ENCODE results near the gene ADI1. TPM values are rescaled to one million over a fixed set of nuclear protein-coding genes. Genes with fewer than 3 reads are reported as not detected.

ADI1 gene
- 45.3 and 63.5 TPM in 2 replicates for total RNA-seq

GRCh38 chr2:3519255-3520205 is at the start of gene ADI1:
Gene ADI1 (minus strand): TSS chr2:3519531. CDS start chr2:3519487, 44 bp downstream.
- DNase-seq (ENCODE audit: low read depth in 2 of 2) = peak; percentile 30 to 84

DNA sequence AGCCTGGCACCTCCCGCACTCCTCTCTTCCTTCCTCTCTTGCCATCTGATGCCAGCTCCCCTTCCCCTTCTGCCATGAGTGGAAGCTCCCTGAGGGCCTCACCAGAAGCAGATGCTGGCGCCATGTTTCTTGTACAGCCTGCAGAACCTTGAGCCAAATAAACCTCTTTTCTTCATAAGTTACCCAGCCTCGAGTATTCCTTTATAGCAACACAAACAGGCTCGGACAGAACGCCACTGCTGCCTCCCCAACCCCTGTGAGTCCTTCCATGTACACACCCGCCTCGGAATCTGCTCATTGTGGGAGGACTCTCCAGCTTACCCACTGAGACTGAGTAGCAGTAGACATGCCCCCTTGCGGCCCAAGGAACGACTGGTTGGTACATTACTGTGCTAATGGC is 47.5 kb upstream of the ADI1 start:
- no peak for DNase-seq (ENCODE audit: low read depth in 2 of 2)

DNA sequence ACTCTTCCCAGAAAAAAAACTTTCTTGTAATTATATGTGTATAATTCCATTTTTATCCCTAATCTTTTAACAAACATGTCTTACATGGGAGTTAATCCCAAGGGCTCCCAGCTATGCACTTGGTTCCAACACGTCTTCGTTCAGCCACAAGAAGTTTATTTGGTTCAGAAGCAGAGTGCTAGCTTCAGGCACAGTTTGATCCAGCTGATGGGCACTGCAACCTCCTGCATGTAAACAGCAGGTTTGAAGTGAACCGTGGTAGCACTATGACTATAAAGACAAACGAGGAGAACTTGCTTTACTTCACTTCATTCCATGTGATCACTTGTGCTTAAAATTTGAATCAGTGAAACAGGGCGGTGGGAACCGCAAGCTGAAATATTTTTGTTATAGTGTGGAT is 45.8 kb upstream of the ADI1 start:
- DNase-seq (ENCODE audit: low read depth in 2 of 2) = no peak

DNA sequence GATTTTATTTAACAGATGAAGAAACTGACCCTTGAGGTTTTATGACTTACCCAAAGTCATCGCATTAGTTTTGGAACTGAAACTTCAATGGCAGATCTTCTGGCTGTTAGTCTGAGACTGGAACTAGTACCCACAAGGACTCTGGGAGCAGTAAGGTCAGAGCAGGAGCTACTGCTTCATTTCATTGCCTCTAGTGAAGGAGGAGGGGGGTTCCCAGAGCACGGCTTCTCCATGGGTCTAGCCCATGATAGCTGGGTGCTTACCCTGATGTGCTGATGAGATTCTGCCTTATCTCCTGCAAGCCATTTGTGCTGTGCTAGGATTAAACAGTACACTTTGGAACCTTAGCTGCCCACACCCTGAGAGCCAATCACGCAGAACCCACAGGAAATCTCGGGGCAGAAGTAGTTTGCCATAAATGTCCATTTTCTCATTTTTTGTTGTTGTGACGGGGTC is 44.2 kb upstream of the ADI1 start:
- DNase-seq (ENCODE audit: low read depth in 2 of 2) = no peak

GRCh38 chr2:3558205-3559014 is 39.1 kb upstream of the ADI1 start, which contains the start of gene RNASEH1:
Gene RNASEH1 (minus strand): TSS chr2:3558333. CDS start chr2:3558260, 73 bp downstream.
- peak; percentile 96 to 99 for DNase-seq (ENCODE audit: low read depth in 2 of 2)

DNA sequence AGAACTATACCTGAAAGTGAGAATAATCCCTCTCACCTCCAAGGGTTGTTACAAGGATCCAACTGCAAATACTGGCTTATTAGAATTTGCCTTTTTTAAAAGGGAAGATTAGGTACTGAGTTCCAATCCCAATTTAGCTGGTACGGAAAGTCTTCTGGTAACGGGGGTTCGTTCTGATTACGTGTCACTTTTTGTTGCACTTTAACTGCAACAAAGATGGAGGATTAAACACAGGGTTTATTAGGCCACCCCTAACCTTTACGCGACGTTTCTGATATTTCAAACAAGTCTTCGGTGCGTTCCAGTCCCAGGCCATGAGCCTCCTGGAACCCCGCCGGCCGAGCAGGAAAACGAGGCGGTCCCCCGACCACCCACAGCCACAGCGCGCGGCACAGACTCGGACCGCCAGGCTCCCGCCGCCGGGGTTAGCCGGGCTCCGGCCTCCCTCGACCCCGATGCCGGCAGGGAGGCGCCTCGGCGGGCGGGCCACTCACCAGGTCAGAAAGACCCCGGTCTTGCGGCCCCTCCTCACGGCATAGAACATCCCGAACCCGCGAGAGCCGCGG is 38.4 kb upstream of the ADI1 start:
- no peak for DNase-seq (ENCODE audit: low read depth in 2 of 2)

DNA sequence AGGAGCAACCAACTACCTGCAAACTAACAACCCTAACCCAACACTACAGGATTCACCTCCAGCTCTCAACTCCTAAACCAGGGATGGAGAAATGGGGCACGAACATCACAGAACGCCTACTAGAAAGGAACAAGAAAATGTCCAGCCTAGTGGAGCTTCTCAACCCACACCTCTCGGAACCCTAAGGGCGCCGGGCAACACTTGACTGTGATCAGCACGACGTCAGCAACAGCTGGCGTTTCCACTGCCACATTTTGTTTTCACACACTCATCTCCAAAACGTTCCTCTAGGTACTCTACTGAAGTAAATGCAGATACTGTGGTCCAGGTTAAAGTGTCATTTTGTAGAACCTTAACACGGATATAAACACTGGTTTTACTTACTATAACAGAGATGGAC is 34.6 kb upstream of the ADI1 start:
- no peak for DNase-seq (ENCODE audit: low read depth in 2 of 2)

- no peak for DNase-seq (ENCODE audit: low read depth in 2 of 2)
These were observed 28.6 kb upstream of the ADI1 start for GRCh38 chr2:3547915-3548314.

DNA sequence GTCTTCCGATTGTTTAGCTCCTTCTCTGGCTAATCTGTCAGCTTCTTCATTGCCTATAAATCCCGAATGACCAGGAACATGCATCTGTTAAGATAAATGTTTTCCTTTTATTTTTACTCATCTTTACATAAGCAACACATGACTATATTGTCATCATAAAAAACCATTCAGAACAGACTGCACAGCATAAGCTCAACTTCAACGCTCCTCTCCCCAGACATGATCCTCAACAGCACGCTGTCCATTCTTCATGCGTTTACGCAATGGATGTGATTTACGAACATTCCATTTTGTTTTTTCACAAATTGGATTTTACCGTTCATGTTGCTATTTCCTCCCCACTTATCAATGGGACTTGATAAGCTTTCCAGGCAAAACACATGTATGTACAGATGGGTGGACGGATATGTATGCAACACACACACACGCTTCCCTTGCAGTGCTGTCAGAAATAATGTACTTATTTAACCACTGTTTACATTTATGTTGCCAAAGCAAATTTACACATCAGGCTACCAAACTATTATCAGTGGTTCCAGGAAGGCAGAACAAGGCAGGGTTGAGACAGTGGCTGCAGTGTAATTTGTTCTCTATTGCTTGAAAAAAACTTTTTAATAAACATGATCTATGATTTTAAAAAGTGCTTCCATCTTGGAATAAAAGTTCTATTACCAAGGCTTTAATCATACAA is 26.6 kb upstream of the ADI1 start:
- DNase-seq (ENCODE audit: low read depth in 2 of 2) = no peak

DNA sequence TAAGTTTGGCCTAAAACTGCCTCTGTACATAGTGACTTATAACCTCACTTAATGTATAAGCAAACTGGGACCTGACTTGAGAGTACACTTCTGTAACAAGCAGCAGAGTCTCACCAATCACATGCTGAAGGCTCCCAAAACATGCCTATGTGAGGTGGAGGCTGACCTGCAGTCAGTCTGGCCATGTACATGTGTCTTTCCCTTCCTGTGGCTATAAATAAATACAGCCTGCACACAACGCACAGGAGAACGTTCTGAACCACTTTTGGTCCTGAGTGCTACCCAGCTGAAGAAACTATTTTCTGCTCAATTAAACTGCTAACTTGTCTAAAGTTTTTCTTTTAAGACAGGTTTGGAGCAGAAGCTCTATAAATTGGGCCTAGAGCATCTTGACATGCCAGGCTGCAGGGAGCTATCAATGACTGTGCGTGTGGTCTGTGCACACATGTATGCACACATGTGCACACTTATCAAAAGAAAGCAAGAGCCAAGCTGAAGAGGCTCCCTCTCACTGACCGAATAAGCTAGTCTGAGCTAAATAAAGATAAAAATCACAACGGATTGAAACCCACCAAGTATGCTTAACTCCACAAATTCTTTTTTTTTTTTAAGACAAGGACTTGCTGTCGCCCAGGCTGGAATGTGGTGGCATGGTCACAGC is 23.8 kb upstream of the ADI1 start:
- DNase-seq (ENCODE audit: low read depth in 2 of 2) = no peak

DNA sequence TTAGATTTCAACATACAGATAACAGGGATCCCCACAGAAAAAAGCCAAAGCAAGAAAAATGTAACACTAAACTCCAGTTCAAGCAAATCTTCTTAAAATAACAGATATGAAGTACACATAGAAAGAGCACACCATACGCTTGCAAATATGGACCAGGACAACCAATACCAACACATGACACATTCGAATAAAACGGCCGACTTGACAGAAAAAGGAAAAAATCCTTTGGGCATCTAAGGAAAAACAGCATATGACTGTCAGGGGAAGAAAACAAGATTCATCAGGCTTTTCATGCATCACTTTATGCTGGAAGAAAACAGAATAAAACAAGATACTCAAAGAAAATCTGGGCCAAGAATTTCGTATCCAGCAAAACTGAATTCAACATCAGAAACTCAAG is 22.8 kb upstream of the ADI1 start:
- no peak for DNase-seq (ENCODE audit: low read depth in 2 of 2)

- no peak for DNase-seq (ENCODE audit: low read depth in 2 of 2)
These were observed 20.5 kb upstream of the ADI1 start for GRCh38 chr2:3539836-3540235.

GRCh38 chr2:3536682-3537632 is 17.6 kb upstream of the ADI1 start:
- DNase-seq (ENCODE audit: low read depth in 2 of 2) = peak in 1 of 2 donors; percentile 63

DNA sequence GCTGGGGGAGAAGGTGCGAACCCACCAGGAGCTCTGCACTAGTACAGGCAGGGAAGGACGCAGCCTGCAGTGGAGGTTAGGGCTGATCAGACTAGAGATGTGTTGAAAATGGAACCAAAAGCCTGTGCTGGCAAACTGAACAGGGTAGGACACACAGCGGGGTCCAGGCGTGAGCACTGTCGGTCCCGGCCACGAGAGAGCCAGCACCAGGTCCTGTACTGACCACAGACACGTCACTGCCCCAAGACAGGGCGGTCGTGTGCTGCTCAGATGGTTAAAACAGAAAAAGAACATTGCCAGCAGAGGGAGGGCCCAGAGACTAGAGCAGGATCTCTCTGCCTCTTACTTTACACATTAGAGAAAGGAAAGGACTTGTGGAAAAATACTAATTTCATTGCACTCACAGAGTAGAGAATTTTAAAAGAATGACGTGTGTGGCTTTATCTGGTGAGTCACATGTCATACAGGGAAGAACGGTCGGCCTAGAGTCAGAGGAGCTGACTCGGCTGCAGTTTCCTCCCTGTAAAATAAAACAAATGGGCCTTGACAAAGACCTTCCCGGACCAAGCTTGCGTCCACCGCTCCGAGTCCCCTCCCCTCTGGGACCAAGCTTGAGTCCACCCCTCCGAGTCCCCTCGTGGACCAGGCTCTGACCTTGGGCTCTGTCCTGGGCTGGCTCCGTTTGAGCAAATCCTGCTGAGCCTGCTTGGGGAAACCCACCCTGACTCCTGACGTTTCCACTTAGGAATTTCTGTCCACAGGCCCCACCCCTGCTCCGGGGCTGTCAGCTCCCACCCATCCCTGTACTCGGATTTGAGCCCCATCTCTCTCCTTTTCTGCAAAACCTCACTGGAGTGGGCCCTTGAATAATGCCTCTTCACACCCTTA is 16.7 kb upstream of the ADI1 start:
- peak; percentile 65 to 85 for DNase-seq (ENCODE audit: low read depth in 2 of 2)

- DNase-seq (ENCODE audit: low read depth in 2 of 2) = no peak
These were observed 16.1 kb upstream of the ADI1 start for GRCh38 chr2:3535467-3535793.

- DNase-seq (ENCODE audit: low read depth in 2 of 2) = no peak
These were observed 15.0 kb upstream of the ADI1 start for GRCh38 chr2:3534251-3534814.

DNA sequence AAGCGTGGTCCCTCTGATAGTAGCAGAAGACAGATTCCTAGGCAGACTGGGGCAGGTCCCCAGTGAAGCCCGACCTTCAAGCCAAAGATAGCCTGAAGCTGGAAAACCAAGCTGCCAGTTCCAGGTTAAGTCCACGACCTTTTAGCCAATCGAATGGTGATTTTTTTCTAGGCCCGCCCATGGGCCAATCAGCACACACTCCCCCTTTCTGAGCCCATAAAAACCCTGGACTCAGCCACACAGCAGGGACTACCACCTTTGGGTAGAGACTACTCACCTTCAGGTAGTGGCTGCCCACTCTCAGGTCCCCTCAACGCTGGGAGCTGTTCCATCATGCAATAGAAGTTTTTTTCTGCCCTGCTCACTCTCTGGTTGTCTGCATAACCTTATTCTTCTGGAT is 14.5 kb upstream of the ADI1 start:
- DNase-seq (ENCODE audit: low read depth in 2 of 2) = no peak

DNA sequence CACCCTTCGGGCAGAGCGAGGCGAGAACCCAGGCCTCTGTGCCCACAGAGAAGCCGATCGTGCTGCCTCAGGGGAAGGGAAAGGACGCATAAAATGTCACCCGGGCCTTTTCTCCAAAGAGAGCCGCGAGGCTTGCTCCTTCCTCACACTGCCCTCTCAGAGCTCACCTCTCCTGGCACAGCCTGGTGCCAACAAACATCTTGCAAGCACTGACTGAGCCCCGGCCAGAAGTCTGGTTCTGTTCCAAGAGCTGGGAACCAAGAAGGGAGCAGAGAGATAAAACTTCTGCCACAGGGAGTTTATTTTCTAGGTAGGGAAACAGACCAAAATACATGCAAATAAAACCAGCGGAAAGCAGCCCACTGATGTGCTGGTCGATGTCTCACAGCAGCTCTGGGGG is 13.6 kb upstream of the ADI1 start:
- no peak for DNase-seq (ENCODE audit: low read depth in 2 of 2)

All from dermis microvascular lymphatic vessel endothelial cell (primary cell).